HEK293T (cell line): ENCODE data around the gene LIX1L.

Experiments
- CTCF ChIA-PET: fragments of 350-600 bp; formaldehyde crosslinking; extraction: SDS; loops from one replicate; lab custom pipeline; 2021; ENCODE audit warnings: antibody characterized with exemption, inconsistent platforms; lab: Yijun Ruan, JAX
- POLR2A ChIA-PET: fragments of 350-600 bp; formaldehyde crosslinking; extraction: SDS; loops from one replicate; lab custom pipeline; 2020; ENCODE audit warnings: antibody characterized with exemption, inconsistent platforms; lab: Yijun Ruan, JAX
- DNase-seq: peaks from one replicate; pipeline ENCODE4 v3.0.0; 2012; ENCODE audit warnings: mixed read lengths; ENCODE audit errors: extremely low spot score
- ARNT ChIP-seq: fragments of 450-650 bp; IDR thresholded peaks from 2 replicates; pipeline ENCODE4 v1.6.1; 2017; ENCODE audit warnings: mild to moderate bottlenecking
- BHLHE40 ChIP-seq: fragments of 450-650 bp; IDR thresholded peaks from 2 replicates; pipeline ENCODE4 v1.6.1; 2016; ENCODE audit warnings: mild to moderate bottlenecking, moderate library complexity, borderline replicate concordance
- CTBP1 ChIP-seq: fragments of 450-650 bp; IDR thresholded peaks from 2 replicates; pipeline ENCODE4 v1.6.1; 2016; ENCODE audit warnings: borderline replicate concordance
- ELF4 ChIP-seq: fragments of 450-650 bp; IDR thresholded peaks from 2 replicates; pipeline ENCODE4 v1.6.1; 2017; ENCODE audit warnings: antibody characterized with exemption
- FOXA1 ChIP-seq: fragments of 450-650 bp; IDR thresholded peaks from 2 replicates; pipeline ENCODE4 v1.6.1; 2016; ENCODE audit warnings: mild to moderate bottlenecking
- FOXK2 ChIP-seq: fragments of 450-650 bp; IDR thresholded peaks from 2 replicates; pipeline ENCODE4 v1.6.1; 2016; ENCODE audit warnings: mild to moderate bottlenecking
- FOXM1 ChIP-seq: fragments of 450-650 bp; IDR thresholded peaks from 2 replicates; pipeline ENCODE4 v1.6.1; 2017; ENCODE audit warnings: mild to moderate bottlenecking, borderline replicate concordance
- HDGF ChIP-seq: fragments of 450-650 bp; IDR thresholded peaks from 2 replicates; pipeline ENCODE4 v1.6.1; 2017; ENCODE audit warnings: antibody characterized with exemption, borderline replicate concordance
- L3MBTL2 ChIP-seq: fragments of 450-650 bp; conservative IDR thresholded peaks from 2 replicates; pipeline ENCODE4 v1.6.1; 2016; ENCODE audit warnings: mild to moderate bottlenecking
- LEF1 ChIP-seq: fragments of 450-650 bp; IDR thresholded peaks from 2 replicates; pipeline ENCODE4 v1.6.1; 2017; ENCODE audit warnings: mild to moderate bottlenecking, borderline replicate concordance
- NFRKB ChIP-seq: fragments of 450-650 bp; IDR thresholded peaks from 2 replicates; pipeline ENCODE4 v1.6.1; 2016; ENCODE audit warnings: mild to moderate bottlenecking, moderate library complexity
- PKNOX1 ChIP-seq: fragments of 450-650 bp; IDR thresholded peaks from 2 replicates; pipeline ENCODE4 v1.6.1; 2016
- SP1 ChIP-seq: fragments of 450-650 bp; IDR thresholded peaks from 2 replicates; pipeline ENCODE4 v1.6.1; 2017
- SUZ12 ChIP-seq: fragments of 450-650 bp; IDR thresholded peaks from 2 replicates; pipeline ENCODE4 v1.6.1; 2016; ENCODE audit warnings: mild to moderate bottlenecking
- TARDBP ChIP-seq: fragments of 450-650 bp; IDR thresholded peaks from 2 replicates; pipeline ENCODE4 v1.6.1; 2016
- ZNF384 ChIP-seq: fragments of 450-650 bp; IDR thresholded peaks from 2 replicates; pipeline ENCODE4 v1.6.1; 2016

LIX1L gene

GRCh38 chr1:145912128-145912641 is 45.6 kb downstream of the LIX1L start:
- ChIA-PET POLR2A (interaction anchor here (2.0 kb wide), 1 partner anchor 20 kb away, joined by 8 read pairs; no protein-coding TSS in a partner anchor), CTCF (no interaction called here)
- DNase-seq, result no peak
- no peak for TF ChIP-seq ELF4
- no peak for TF ChIP-seq NFRKB
- TF ChIP-seq FOXK2, result no peak
- no peak for TF ChIP-seq PKNOX1
- no peak for TF ChIP-seq SP1
- TF ChIP-seq TARDBP, result no peak
- no peak for TF ChIP-seq LEF1
- TF ChIP-seq HDGF, result no peak
- TF ChIP-seq SUZ12, result no peak
- TF ChIP-seq CTBP1, result no peak
- TF ChIP-seq ZNF384, result no peak
- no peak for TF ChIP-seq L3MBTL2
- TF ChIP-seq FOXA1, result no peak
- TF ChIP-seq FOXM1, result no peak
- TF ChIP-seq BHLHE40, result no peak
- TF ChIP-seq ARNT, result no peak

- CTCF ChIA-PET, result interaction anchor here (0.5 to 4.3 kb wide), 6 partner anchors 9 to 125 kb away, joined by 3 to 50 read pairs (median 4); partner anchors contain the start of gene RBM8A
- POLR2A ChIA-PET, result interaction anchor here (1.8 to 2.7 kb wide), 4 partner anchors 10 to 56 kb away, joined by 9 to 11 read pairs (median 10); partner anchors contain the start of genes ANKRD34A, PEX11B, POLR3GL and RBM8A
- TF ChIP-seq NFRKB (no peak), L3MBTL2 (no peak), ZNF384 (no peak), CTBP1 (no peak), BHLHE40 (no peak), TARDBP (no peak), PKNOX1 (no peak), ARNT (no peak), FOXM1 (no peak), HDGF (no peak), SP1 (no peak), SUZ12 (no peak), LEF1 (no peak), FOXK2 (no peak)
- DNase-seq, result no peak
Observed at GRCh38 chr1:145908653-145909052, 49.2 kb downstream of the LIX1L start.

GRCh38 chr1:145906954-145907753 is 50.7 kb downstream of the LIX1L start:
- ChIA-PET CTCF (interaction anchor here (0.6 to 4.3 kb wide), 2 partner anchors 15 to 21 kb away, joined by 4 to 50 read pairs; no protein-coding TSS in a partner anchor), POLR2A (interaction anchor here (1.4 to 2.7 kb wide), 4 partner anchors 12 to 57 kb away, joined by 5 to 11 read pairs (median 9); partner anchors contain the start of genes ANKRD34A, PEX11B, POLR3GL and RBM8A)
- no peak for DNase-seq
- TF ChIP-seq CTBP1 (no peak), LEF1 (no peak), FOXM1 (no peak), ZNF384 (0 out of 2 replicates have a peak, but pooled peaks have one; percentile 38)

GRCh38 chr1:145901312-145902021 is 56.4 kb downstream of the LIX1L start:
- TF ChIP-seq ZNF384, result no peak
- no peak for TF ChIP-seq NFRKB
- TF ChIP-seq TARDBP, result no peak
- no peak for TF ChIP-seq FOXM1
- no peak for TF ChIP-seq PKNOX1
- no peak for TF ChIP-seq CTBP1
- no peak for TF ChIP-seq LEF1
- TF ChIP-seq ARNT, result no peak
- no peak for TF ChIP-seq SP1
- no peak for TF ChIP-seq L3MBTL2
- TF ChIP-seq SUZ12, result no peak
- TF ChIP-seq BHLHE40, result no peak
- TF ChIP-seq FOXK2, result no peak
- TF ChIP-seq FOXA1, result no peak
- TF ChIP-seq HDGF, result no peak
- TF ChIP-seq ELF4, result no peak
- ChIA-PET CTCF (no interaction called here), POLR2A (no interaction called here)
- DNase-seq, result no peak

GRCh38 chr1:145898756-145899155 is 59.1 kb downstream of the LIX1L start:
- POLR2A ChIA-PET, result interaction anchor here (0.6 kb wide), 1 partner anchor 66 kb away, joined by 4 read pairs; the partner anchor contains the start of genes ANKRD34A and POLR3GL
- no peak for DNase-seq
- CTCF ChIA-PET, result interaction anchor here (1.0 kb wide), 1 partner anchor 40 kb away, joined by 3 read pairs; the partner anchor contains the start of gene PIAS3
- no peak for TF ChIP-seq ZNF384
- no peak for TF ChIP-seq HDGF
- TF ChIP-seq PKNOX1, result no peak
- no peak for TF ChIP-seq CTBP1
- TF ChIP-seq FOXK2, result no peak
- TF ChIP-seq ELF4, result no peak
- TF ChIP-seq SUZ12, result no peak
